GM19324 (cell line): ENCODE results near the gene XPO4.

Experiments used
- ATAC-seq: cut with Tn5 transposase; IDR thresholded peaks from one replicate; pipeline ENCODE4 v1.9.1; 2021; ENCODE audit warnings: mild to moderate bottlenecking, moderate library complexity; ENCODE audit not compliant: unreplicated experiment, low FRiP score

The XPO4 gene

GRCh38 chr13:20740021-20740420 lies 162.5 kb downstream of the XPO4 start:
- ATAC-seq, result no peak

DNA sequence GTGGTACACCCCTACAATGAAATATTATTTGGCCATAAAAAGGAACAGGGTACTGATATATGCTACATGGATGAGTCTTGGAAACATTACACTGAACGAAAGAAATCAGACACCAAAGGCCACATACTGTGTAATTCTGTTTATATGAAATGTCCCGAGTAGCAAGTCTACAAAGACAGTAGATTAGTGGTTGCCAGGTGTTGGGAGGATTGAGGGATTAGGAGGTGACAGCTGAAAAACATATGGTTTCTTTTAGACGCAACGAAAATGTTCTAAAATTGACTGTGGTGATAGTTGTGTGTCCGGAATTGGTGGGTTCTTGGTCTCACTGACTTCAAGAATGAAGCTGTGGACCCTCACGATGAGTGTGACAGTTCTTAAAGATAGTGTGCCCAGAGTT lies 163.9 kb downstream of the XPO4 start:
- ATAC-seq, result no peak

DNA sequence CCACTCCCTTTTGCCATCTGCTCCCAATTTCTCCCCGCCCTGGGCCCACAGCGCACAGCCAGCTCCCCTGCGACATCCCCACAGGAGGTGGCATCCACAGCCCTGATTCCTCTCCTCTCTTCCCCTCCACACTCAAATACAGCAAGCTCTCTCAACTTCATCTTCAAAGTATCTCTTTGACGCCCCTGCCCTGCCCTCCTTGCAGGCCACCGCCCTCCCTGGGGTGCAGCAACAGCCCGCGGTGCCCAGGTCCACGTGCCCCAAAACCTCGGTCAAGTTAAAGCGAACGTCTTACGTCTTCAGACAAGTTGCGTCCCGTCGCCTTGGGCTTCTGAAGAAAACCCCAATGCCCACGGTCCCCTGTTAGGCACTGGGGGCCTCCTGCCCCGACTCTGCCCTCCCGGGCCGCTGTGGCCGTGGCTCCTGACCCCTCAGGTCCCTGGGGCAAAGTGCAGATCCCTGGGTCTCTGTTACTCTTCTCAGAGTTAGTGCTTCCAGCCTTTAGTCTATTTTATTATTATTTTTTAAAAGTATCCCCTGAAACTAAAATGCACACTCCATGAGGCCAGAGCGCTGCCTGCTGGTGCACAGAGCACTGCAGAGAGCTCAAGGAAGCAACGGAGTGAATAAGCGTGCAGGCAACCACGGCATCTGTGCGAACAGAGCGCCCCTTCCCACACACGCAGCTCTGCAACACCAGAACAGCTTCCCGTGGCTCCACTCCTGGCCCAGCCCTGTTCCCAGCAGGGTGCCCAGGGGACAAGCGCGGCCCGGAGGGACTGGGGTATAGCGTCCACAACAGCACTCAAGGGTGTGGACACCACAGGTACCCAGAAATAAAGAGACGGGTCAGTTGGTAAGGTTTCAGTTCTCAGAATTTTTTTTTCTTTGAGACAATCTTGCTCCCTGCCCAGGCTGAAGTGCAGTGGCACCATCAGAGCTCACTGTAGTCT lies 172.6 kb downstream of the XPO4 start:
- ATAC-seq, result no peak

DNA sequence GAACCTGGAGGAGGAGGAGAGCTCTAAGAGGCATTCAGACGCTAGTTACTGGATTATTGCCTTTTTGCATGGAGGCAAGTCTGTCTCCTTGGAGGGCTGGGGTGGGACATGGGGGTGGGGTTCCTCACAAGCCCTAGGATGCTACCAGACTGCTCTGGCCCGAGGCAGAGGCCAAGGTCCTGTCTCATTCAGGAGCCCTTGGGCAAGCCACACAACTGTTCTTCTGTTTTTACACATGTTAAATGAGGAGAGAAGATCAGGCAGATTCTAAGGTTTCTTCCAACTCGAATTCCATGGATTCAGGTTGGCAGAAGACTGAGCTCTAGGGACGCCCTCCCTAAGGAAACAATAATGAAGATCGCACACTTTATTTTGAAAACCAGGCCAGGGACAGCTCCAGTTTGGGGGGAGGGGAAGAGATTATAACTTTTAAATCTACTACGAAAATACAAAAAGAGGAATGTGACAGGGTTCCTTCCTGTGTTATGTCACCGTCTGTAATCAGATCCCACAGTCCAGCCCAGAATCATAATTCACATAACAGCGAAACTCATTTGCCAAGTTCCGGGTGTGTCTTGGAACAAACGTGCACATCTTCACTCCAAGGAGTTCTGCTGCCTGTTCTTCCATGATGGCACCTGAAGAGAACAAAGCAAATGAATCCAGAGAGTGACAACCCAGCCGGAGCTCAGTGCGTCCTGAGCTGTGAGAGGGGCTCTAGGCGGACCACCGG lies 173.8 kb downstream of the XPO4 start:
- ATAC-seq, result no peak

GRCh38 chr13:20727856-20728255 lies 174.7 kb downstream of the XPO4 start:
- no peak for ATAC-seq
